Erythroblast (primary cell): ENCODE results near the gene INTS6.

Source experiments
- DNase-seq, 2 experiments: peaks; one replicate each; lab custom pipeline; 2025; lab: John Stamatoyannopoulos, UW
- GATA1 ChIP-seq: IDR thresholded peaks from 2 replicates; pipeline ENCODE4 v1.6.1; 2011; ENCODE audit warnings: low read depth, mild to moderate bottlenecking, control low read depth, low read length, moderate library complexity
- POLR2A ChIP-seq: IDR thresholded peaks from 2 replicates; pipeline ENCODE4 v1.6.1; 2011; ENCODE audit warnings: mild to moderate bottlenecking, low read length

Gene INTS6

DNA sequence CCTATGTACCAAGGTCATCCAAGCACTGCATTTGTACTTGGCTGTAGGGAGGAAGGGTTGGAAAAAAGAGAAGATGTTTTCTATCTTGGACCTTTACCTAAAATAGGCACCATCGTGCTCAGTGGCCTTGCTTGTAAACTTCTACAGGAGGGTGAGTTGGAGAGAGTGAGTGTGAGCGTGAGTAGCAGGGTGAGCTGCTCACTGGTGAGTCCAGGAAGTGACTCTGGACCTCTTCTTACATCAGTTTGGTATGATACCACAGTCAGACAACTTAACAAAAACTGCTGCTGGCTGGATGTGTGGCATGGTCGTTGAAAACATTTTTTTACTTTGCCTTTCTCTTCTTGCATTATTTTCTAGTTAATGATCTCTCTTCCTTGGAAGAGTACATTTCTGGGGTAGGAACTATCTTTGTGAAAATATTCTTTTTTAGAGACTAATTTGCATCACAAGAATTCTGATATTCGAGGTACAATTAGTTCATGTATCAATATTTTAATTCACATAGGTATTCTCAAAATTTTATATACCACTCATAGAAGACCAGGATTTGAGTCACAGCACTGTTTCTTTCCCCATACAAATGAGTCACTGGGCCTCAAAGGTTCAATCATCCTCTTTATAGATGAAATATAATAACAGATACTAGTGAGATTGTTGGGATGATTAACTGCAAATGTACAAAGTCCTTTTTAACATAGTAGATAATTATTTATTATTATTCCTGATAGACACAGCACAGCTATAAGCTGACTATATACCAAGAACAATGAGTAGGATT is 112.7 kb downstream of the INTS6 start:
- no peak for DNase-seq
- TF ChIP-seq POLR2A, result no peak
- no peak for TF ChIP-seq GATA1

DNA sequence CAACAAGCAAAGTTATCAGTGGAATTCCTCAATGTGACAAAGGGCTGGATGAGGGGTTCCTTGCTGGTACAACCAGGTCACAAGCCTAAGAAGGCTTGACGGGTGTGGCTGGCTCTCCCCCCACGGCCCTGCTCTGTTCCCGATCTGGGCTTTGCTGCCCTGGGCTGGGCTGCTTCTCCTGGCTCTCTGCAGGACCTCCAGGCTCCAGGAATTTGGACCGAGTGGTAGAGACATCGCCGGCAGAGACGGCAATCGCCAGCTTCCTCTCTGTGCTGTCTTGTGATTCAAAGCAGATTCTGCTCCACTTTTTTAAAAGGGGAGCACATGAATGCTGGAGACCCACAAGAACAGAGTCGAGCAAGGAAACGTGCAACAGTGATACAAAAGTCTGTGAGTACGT is 113.5 kb downstream of the INTS6 start, which contains the start of gene SERPINE3:
SERPINE3 (plus strand) TSS at position 338 of the 400 bp plus-strand sequence. CDS start 1,401 bp downstream, outside the sequence.
- TF ChIP-seq POLR2A, result no peak
- no peak for TF ChIP-seq GATA1
- DNase-seq, result no peak

DNA sequence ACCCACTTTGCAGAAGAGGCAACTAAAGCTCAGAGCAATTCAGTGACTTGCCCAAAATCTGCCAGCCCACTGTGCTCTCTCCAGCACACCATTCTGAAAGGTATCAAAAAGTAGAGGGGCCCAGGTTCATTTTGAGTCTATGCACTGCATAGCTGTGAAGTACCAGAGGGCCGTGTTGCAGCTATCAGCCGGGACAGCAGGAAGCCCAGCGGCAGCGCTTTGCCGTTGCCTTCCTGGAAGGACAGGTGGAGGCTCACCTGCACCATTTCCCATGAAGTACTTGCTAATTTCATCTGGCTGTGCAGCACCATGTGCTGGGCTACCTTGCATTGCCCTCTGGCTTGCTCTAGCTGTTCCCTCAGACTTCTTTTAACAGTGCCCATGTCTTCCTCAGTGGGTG is 116.1 kb downstream of the INTS6 start:
- TF ChIP-seq GATA1 (no peak), POLR2A (no peak)

DNA sequence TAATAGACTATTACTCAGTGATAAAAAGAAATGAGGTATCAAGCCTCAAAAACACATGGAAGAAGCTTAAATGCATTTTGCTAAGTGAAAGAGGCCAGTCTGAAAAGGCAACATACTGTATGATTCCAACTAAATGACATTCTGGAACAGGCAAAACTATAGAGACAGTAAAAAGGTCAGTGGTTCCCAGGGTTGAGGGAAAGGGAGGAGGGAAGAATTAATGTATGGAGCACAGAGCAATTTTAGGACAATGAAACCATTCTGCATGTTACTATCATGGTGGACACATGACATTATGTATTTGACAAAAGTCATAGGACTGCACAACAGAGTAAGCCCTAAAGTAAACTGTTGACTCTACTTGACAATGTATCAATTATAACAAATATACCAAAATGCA is 119.0 kb downstream of the INTS6 start:
- TF ChIP-seq GATA1, result no peak
- no peak for TF ChIP-seq POLR2A
- no peak for DNase-seq

More for the DNA sequence above, 116.1 kb downstream of the INTS6 start:
- DNase-seq, result no peak

DNA sequence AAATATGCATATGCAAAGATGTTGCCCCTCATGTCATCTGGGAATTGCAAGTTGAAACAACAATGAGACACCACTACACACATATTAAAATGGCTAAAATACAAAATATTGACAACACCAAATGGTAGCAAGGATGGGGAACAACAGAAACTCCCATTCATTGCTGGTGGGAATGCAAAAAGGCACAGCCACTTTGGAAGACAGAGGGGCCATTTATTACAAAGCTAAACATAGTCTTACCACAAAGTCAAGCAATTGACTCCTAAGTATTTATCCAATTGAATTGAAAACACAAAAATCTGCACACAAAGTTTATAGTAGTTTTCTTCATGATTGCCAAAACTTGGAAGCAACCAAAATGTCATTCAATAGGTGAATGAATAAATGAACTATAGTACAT is 119.4 kb downstream of the INTS6 start:
- no peak for DNase-seq
- no peak for TF ChIP-seq POLR2A
- TF ChIP-seq GATA1, result no peak

DNA sequence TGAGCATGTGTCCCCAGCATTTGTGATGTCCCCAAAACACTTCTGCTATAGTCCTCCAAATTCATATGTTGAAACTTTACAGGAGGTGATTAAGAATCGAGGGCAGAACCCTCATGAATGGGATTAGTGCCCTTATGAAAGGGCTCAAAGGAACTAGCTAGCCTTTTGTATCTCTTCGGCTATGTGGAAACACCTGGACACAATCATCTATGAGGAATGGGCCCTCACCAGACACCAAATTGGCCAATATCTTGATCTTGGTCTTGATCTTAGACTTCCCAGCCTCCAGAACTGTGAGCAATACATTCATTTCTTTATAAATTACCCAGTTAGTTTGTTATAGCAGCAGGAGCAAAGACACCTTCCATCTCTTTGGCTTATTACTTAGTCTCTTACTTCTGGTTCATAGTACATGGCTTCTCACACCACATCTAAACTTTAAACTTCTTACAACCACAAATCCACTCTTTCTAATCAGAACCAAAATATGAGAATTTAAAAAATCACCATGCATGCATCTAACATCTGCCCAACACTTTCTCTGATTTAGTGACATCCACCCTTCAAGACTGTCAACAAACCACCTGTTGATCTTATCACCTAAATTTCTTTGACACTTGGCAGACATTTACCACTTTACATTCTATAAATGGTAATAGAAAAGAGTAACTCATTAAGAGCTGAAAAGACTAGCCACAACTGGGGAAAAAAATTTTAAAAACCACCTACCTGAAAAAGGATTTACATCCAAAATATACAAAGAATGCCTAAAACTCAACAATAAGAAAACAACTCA is 120.1 kb downstream of the INTS6 start:
- TF ChIP-seq GATA1 (no peak), POLR2A (no peak)
- DNase-seq, result no peak

DNA sequence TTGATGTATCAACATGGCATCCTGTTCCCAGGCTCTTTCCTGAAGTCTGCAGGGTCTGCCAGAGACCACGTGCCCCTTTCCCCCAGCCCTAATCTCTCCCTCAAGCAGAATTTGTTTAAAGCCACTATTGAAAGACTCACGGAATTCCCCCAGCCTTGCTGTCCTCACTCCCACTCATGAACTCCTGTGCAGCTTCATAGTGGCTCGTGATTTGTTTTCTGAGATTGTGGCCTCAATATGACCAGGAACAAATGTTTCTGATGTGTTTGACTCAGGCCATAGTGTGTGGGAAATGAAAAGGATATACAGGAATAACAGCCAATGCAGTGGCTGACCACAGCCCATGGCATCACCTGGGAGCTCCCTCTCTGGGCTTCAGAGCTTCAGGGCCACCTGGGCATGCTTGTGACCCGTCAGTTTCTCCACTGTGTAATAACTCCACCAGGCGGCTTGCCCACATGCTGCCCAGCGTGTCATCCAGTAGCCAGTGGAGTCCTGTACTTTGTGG is 121.4 kb downstream of the INTS6 start:
- TF ChIP-seq GATA1, result no peak
- TF ChIP-seq POLR2A, result no peak
- DNase-seq, result no peak

DNA sequence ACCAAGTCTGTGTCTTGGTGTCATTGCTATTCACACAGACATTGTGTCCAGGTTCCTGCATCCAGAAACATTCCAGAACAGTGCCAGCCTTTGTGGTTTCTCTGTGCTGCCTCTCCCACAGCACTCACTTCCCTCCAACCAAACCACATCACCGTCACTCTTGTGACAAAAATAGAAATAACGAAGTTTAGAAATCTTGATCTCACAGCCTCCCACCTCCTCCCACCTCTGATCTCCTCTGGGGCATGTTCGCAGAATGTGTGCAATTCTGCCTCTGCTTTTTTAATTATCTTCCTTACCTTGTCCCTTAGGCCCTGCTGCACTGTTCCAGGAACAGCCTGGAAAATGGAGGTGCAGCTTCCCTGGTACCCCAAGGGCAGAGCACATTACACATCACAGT is 122.0 kb downstream of the INTS6 start:
- no peak for DNase-seq
- TF ChIP-seq GATA1 (no peak), POLR2A (no peak)

DNA sequence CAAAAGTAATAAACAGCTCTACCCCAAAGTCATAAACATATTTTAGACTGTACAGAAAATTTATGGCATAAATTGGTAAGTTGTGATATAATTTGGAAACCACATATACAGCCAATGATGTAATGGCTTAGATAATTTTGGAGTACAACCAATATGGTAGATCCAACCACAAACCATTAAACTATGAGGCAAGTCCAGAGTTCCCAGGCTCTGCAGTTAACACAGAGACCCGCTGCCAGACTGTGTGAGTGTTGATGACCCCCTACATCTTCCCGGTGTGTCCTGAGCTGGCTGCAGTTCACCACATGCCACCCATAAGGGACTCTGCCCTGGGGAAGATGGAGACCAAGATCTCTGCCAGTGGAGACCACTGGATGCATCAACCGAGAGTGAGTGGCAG is 123.2 kb downstream of the INTS6 start:
- DNase-seq, result no peak
- no peak for TF ChIP-seq GATA1
- no peak for TF ChIP-seq POLR2A

DNA sequence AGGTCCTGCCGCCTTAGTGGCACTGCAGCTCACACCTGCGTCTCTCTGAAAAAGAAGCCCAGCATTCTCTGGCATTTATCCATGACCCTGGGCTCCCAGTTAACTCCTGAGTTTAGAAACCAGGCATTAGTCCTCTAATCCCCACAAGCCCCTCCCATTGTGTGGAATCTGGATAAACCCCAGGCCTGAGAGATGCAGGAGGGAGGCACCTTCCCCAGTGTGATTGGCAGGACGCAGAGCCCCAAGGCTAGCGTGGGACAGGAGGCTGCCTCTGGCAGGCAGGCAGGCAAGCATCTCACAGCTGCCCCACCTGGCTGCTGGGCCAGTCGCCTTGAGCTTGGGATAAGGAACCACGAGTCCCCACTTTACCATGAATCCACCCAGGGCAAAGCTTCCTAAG is 124.3 kb downstream of the INTS6 start:
- no peak for DNase-seq
- no peak for TF ChIP-seq GATA1
- TF ChIP-seq POLR2A, result no peak

DNA sequence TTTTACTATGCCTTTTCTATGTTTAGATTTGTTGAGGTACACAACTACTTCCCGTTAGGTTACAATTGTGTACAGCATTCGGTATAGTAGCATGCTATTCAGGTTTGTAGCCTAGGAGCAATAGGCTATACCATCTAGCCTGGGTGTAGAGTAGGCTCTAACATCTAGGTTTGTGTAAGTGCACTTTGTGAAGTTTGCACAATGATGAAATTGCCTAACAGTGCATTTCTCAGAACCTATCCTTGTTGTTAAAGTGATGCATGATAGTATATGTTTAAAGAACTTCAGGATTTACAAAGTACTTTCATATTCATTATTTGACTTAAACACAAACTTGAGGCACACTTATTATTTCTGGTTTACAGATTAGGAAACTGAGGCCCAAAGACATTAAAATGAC is 124.9 kb downstream of the INTS6 start:
- no peak for TF ChIP-seq GATA1
- TF ChIP-seq POLR2A, result no peak

DNA sequence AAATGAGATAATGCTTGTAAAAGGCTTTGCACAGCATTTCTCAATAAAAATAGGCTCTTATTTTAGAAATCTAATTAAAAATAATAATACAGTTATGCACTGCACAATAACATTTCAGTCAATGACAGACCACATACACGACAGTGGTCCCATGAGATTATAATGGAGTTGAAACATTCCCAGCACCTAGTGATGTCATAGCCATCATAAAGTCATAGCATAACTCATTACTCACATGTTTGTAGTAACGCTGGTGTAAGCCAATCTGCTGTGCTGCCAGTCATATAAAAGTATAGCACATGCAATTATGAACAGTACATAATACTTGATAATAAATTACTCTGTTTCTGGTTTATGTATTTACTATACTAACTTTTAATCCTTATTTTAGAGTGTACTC is 126.1 kb downstream of the INTS6 start:
- TF ChIP-seq GATA1, result no peak
- no peak for TF ChIP-seq POLR2A
- DNase-seq, result no peak

More for the DNA sequence above, 124.9 kb downstream of the INTS6 start:
- no peak for DNase-seq

DNA sequence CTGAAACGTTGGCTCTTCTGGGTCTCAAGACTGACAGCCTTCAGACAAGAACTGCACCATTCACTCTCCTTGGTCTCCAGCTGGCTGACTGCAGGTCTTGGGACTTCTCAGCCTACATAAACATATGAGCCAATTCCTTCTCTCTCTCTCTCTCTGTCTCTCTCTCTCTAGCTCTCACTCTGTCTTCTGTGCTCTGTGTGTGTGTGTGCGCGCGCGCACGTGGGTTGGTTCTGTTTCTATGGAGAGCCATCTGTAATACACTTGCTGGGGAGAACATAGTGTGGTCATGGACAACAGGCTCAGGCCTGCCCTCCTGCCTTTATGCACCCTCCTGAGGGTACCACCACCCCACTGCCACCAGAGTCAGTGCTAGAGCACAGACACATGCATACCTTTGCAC is 127.0 kb downstream of the INTS6 start:
- TF ChIP-seq GATA1 (no peak), POLR2A (no peak)
- no peak for DNase-seq
